ENCODE data around the gene RBM10.
A peak's percentile ranks its signal among the peaks of the same experiment; 100 is the strongest.
"Not testable (repeated sequence)": the region's sequence is repeated elsewhere in the genome, so short reads cannot be mapped to it uniquely, and the experiment has no call there.

RBM10 gene

GRCh38 chrX:47144626-47145394, at the start of gene RBM10, which contains the start of gene NDUFB11:
RBM10 (plus strand) TSS chrX:47145221; CDS start chrX:47147482, 2,261 bp downstream.
NDUFB11 (minus strand) TSS chrX:47144702; CDS start chrX:47144679, 23 bp downstream.
- peak; percentile 93 for DNase-seq (ENCODE audit: low spot score)

GRCh38 chrX:47097018-47097417, 48.0 kb upstream of the RBM10 start:
- DNase-seq (ENCODE audit: low spot score): no peak

- DNase-seq (ENCODE audit: low spot score): no peak
These were observed 46.5 kb upstream of the RBM10 start for GRCh38 chrX:47098338-47099094.

- no peak for DNase-seq (ENCODE audit: low spot score)
These were observed 43.8 kb upstream of the RBM10 start for GRCh38 chrX:47101206-47101605.

GRCh38 chrX:47110936-47111615, 33.9 kb upstream of the RBM10 start:
- DNase-seq (ENCODE audit: low spot score): not testable (repeated sequence)

DNA sequence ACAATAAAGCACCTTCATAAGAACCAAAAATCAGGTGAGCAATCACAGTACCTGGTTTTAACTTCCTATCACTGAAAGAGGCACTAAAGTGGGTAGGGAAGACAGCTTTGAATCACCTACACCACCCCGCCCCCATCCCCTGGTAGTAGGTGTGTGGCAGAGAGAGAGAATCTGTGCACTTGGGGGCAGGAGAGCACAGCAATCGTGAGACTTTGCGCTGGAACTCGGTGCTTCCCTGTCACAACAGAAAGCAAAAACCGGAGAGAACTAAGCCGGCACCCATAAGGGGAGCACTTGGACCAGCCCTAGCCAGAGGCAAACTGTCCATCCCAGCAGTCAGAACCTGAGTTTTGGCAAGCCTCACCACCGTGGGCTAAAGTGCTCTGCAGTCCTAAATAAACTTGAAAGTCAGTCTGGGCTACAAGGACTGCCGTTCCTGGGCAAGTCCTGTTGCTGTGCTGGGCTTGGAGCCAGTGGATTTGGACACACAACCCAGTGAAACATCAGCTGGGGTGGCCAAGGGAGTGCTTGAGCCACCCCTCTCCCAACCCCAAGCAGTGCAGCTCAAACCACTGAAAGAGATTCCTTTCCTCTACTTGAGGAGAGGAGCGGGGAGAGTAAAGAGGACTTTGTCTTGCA, 32.6 kb upstream of the RBM10 start:
- no peak for DNase-seq (ENCODE audit: low spot score)

- DNase-seq (ENCODE audit: low spot score): not testable (repeated sequence)
These were observed 28.4 kb upstream of the RBM10 start for GRCh38 chrX:47116551-47117110.

DNA sequence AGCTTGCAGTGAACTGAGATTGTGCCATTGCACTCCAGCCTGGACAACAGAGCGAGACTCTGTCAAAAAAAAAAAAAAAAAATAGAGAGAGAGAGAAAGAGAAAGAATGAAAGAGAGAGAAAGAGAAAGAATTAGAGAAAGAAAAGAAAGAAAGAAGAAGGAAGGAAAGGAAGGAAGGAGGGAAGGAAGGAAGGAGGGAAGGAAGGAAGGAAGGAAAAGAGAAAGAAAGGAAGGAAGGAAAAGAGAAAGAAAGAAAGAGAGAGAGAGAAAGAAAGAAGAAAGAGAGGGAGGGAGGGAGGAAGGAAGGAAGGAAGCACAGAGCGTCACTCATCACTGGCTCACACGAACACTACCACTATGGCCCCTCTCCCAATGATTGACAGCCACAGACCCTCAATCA, 20.6 kb upstream of the RBM10 start:
- DNase-seq (ENCODE audit: low spot score): not testable (repeated sequence)

GRCh38 chrX:47129157-47129898, 15.7 kb upstream of the RBM10 start:
- peak; percentile 94 for DNase-seq (ENCODE audit: low spot score)

- DNase-seq (ENCODE audit: low spot score): no peak
These were observed 15.1 kb upstream of the RBM10 start for GRCh38 chrX:47129899-47130358.

GRCh38 chrX:47133493-47133892, 11.5 kb upstream of the RBM10 start:
- no peak for DNase-seq (ENCODE audit: low spot score)

GRCh38 chrX:47135650-47136049, 9.4 kb upstream of the RBM10 start:
- not testable (repeated sequence) for DNase-seq (ENCODE audit: low spot score)

DNA sequence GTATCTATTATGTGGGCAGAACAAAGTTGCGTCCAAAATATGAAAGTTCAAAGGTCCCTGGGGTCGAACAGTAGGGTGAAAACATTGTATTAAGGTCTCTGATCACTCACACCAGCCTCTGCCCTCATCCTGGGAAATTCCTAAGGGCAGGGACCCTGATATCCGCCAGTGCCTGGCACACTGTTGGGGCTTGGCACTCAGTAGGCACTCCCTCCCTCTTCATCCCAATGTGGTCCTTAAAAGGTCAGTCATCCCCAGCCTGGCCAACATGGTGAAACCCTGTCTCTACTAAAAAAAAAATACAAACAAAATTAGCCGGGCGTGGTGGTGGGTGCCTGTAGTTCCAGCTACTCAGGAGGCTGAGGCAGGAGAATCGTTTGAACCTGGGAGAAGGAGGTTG, 6.8 kb upstream of the RBM10 start:
- no peak for DNase-seq (ENCODE audit: low spot score)

DNA sequence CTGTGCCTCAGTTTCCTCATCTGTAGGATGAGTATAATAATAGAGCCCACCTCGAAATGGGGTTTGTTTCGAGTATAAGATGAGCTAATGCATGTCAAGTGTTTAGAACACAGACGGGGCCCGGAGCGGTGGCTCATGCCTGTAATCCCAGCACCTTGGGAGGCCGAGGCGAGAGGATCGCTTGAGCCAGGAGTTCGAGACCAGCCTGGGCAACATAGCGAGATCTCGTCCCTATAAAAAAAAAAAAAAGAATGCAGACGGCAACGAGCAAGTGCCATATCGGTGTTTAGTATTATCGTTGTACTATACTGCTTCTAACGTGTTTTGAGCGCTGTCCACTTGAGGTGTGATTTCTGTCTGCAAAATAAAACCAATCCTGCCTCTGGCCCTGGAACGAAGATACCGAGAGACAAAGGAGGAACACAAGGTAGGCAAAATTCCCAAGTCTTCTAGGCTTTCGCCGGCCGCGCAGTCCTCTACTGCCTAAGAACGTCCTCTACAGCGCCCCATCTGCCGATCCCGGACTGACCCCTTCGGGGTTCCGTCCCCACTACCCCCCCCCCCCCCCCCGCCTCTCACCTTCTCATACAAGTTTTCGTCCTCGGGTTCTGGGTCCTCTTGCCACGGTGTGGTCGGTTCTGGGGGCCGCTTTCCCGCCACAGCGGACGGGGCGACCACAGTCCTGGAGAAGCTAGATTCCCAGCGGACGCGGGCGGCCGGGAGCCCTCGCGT, 961 bp upstream of the RBM10 start:
- peak; percentile 19 for DNase-seq (ENCODE audit: low spot score)

DNA sequence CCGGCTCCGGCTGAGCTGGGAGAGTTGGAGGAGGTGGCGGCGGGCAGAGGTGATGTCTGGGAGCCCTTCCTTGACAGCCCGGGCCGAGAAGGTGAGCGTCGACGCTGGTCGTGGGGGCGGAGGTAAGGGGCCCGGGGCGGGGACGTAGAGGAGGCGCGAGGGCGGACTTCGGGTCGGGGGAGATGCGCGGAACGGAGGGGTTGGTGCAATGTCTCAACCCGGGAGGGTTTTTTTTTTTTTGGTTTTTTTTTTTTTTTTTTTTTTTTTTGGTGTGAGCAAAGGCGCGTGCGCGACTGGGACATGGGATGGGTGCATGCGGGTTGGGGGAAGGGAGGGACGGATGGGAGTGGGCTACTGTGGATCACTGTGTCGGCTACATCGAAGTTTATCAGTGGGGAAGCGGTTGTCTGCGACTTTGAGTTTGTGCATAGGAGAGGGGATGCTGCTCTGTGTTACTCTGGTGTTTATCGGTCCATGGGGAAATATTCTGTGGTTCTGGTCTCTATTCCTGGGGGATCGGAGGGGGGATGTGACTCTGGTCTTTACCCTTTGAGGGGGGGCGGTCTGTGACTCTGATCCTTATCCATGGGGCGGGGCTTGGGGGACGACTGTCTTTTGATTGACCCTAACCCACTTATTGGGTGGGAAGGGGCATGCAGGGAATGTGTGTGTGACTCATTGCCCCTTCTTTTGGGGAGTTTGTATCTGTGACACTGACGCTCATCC, 537 bp downstream of the RBM10 start:
- no peak for DNase-seq (ENCODE audit: low spot score)

- DNase-seq (ENCODE audit: low spot score): no peak
These were observed 1.3 kb downstream of the RBM10 start for GRCh38 chrX:47146121-47146935.

- no peak for DNase-seq (ENCODE audit: low spot score)
These were observed 2.2 kb downstream of the RBM10 start for GRCh38 chrX:47146936-47147859.

DNA sequence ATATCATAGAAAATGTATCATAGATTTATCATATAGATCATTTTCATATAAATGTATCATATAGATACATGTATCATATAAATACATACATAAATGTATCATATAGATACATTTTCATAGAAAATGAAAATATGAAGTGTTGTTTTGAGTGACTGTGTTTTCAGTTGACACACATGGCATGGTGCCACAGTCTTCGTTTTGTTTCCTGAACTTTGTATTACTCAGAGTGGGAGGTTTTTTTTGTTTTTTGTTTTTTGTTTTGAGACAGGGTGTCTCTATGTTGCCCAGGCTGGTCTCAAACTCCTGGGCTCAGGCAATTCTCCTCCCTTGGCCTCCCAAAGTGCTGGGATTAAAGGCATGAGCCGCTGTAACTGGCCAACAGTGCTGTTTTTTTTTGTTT, 3.9 kb downstream of the RBM10 start:
- no peak for DNase-seq (ENCODE audit: low spot score)
